Suppressor macrophage treated with lipopolysaccharide for 4 hours (primary cell): Measurements from ENCODE around the gene OR6C68.
"Not testable (repeated sequence)": the region's sequence is repeated elsewhere in the genome, so short reads cannot be mapped to it uniquely, and the experiment has no call there.

Experiments
- DNase-seq: peaks from one replicate; pipeline ENCODE4 v3.0.0-alpha.2; 2020

OR6C68 gene

DNA sequence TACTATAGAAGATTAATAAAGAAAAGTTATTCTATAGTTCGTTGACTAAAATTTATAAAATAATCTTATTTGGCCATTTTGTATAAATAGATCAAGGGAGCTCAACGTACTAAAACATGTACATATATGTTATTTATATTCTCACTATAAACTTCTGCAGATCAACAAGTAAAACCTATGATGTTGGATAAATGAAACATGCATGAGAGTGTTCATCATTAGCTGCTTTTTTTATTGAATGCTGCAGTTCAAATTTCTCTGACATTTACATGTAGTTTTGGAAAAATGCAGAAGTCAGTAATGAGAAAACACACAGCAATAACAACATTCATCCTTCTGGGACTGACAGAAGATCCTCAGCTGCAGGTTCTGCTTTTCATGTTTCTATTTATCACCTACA lies at the start of gene OR6C68:
OR6C68 (plus strand) TSS at position 301 of the 400 bp plus-strand sequence; CDS start at position 301, 0 bp downstream.
- no peak for DNase-seq

DNA sequence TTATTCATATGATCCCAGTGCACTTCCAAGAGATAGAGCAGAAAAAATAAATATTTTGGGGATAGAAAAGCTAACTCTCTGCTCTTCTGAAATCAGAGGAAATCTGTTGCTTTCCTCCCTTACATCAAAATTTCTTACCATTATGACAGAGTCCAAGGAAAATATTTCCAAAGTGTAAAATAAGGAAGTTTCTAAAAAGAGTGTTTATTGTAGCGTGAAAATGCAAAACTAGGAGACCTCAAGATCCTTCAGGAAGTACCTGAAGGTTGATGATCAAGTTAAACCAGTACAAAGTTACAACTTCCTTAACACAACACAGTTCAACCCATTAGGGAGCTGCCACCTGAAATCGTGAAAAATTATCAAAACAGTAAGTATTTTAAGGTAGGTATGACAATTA lies 48.4 kb upstream of the OR6C68 start, which contains the start of gene OR6C2:
OR6C2 (plus strand) TSS at position 301 of the 400 bp plus-strand sequence. CDS start 8,138 bp downstream, outside the sequence.
- DNase-seq, result no peak

DNA sequence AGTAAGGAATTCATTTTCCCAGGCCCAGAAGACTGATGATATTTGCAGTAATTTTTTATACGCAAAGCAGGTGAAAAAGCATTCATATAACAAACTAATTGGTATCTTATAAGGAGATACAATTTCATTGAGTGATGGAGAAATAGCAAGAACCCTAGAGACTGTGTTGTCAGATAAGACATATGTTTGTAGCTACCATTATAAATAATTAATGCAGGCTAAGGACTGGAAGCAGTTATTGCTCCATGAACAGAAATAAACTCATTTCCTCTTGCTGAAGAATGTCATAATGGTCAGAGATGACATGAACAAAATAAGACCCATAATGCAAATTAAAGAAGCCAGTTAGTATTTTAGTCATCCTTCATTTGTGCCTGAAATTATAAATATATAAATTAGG lies 46.8 kb upstream of the OR6C68 start:
- DNase-seq, result no peak

DNA sequence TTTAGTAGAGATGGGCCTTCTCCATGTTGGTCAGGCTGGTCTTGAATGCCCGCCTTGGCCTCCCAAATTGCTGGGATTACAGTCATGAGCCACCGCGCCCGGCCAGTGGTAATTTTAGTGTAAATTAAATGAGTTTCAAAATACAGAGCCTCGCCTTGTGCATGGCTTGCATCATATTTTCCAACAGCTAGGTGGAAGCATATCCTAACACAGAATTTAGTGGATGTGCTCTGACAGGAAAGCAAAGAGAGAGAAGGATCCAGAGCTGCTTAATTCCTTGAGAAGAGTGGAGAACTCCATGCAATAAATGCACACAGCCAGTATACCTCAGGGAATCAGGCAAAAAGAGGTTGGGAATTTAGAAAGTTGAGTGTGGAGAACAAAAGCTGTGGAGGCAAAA lies 45.9 kb upstream of the OR6C68 start:
- DNase-seq, result no peak

DNA sequence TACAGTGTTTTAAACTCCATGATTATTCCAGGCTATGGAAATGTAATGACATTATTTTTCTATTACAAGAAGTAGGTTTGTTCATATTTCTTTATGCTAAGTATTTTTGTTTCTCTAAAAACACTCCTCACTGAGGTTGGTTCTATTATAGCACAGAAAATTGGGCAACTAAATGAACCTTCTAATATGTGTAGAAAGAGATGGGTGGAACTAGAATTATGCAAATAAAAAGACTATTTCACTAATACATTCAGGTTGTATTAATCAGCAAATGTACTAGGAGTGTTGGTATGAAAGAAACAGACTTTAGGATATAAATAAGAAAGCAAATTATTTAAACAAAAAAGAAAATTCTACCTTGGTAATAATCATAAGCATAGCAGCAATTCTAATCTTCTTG lies 43.4 kb upstream of the OR6C68 start:
- no peak for DNase-seq

DNA sequence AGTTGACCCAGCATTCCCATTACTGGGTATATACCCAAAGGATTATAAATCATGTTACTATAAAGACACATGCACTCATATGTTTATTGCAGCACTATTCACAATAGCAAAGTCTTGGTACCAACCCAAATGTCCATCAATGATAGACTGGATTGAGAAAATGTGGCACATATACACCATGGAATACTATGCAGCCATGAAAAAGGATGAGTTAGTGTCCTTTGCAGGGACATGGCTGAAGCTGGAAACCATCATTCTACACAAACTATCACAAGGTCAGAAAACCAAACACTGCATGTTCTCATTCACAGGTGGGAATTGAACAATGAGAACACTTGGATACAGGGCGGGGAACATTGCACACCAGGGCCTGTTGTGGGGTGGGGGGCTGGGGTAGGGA lies 27.3 kb upstream of the OR6C68 start:
- DNase-seq, result not testable (repeated sequence)

DNA sequence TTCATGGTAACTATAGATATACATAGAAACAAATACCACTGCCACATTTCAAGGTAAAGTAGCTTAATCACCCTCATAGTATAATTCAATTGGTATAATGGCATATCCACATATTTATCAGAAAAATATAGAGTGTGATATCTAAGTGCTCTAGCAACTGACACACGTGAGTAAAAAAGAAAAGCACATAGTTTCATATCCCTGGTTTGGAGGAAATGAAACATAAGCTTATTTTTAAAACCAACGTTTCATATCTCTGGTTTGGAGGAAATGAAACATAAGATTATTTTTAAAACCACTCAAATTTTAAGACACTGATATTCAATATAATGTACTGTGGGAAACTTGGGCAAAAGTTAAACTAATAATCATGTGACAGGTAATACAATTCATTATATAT lies 24.3 kb upstream of the OR6C68 start:
- DNase-seq, result peak; percentile 55

DNA sequence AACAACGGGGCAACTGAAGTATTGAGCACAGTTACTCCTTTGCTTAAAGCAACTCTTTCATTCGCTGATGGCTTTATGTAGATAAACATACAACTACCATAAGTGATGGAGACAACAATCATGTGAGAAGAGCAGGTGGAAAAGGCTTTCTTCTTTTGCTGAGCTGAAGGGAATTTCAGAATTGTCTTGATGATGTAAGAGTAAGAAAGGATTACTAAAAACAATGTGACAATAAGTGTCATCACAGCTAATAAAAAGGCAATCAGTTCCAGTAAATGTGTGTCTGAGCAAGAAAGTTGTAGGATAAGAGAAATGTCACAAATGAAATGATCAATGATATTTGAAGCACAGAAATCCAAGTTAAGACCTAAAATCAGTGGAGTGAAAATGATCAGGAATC lies 22.9 kb upstream of the OR6C68 start:
- DNase-seq, result peak; percentile 55

DNA sequence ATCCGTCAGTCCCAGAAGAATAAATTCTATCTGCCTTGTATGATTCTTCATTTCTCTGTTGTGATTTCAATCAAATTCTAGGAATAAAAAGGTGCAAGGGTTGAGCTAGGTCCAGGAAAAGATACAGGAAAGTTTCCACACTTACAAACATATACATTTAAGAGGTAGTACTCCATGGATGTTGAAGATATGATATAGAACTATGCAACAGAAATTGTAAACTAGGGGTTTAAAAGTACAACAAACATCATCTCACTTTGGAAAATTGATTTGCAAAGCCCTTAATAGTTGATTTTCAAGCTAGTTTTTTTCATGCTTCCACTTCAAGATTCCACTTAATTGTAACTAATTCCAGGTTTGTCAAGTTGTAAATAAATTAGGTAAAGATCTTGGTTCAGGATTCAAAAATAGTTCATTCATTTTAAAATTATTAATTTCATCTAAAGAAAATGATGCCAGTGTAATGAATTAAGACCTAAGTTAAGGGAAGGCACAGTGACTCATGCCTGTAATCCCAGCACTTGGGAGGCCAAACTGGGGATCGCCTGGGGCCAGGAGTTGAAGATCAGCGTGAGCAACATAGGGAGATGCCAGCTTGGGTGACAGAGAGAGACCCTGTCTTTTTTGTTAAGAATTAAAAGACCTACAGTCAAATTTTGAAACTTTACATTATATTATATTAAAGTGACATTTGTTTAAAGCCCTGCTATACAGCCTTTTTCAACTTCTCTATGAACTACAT lies 21.9 kb upstream of the OR6C68 start, which contains the start of gene OR6C70:
OR6C70 (minus strand) TSS at position 51 of the 742 bp plus-strand sequence; CDS start at position 51, 0 bp downstream.
- no peak for DNase-seq

DNA sequence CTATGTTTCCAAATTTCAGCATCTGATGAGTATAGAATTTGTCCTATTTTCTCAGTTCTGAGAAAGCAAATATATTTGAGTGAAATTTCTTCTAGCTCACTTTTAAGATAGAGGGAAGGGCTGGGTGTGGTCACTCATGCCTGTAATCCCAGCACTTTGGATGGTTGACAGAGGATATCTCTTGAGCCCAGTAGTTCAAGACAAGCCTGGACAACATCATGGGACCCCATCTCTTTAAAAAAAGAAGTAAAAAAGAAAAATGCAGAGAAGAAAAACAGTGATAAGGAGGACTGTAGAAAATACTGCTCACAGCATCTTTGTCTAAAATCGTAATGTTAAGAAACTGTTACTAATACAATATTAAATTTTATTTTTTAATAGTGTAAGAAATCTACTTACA lies 19.9 kb upstream of the OR6C68 start:
- DNase-seq, result no peak

DNA sequence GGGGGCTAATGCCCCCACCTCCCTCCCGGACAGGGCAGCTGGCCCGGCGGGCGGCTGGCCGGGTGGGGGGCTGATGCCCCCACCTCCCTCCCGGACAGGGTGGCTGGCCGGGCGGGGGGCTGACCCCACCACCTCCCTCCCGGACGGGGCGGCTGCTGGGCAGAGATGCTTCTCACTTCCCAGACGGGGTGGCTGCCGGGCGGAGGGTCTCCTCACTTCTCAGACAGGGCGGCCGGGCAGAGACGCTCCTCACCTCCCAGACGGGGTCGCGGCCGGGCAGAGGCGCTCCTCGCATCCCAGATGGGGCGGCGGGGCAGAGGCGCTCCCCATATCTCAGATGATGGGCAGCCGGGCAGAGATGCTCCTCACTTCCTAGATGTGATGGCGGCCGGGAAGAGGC lies 13.0 kb upstream of the OR6C68 start:
- not testable (repeated sequence) for DNase-seq

DNA sequence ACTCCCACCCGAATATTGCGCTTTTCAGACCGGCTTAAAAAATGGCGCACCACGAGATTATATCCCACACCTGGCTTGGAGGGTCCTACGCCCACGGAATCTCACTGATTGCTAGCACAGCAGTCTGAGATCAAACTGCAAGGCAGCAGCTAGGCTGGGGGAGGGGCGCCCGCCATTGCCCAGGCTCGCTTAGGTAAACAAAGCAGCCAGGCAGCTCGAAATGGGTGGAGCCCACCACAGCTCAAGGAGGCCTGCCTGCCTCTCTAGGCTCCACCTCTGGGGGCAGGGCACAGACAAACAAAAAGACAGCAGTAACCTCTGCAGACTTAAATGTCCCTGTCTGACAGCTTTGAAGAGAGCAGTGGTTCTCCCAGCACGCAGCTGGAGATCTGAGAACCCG lies 7.9 kb upstream of the OR6C68 start:
- not testable (repeated sequence) for DNase-seq

DNA sequence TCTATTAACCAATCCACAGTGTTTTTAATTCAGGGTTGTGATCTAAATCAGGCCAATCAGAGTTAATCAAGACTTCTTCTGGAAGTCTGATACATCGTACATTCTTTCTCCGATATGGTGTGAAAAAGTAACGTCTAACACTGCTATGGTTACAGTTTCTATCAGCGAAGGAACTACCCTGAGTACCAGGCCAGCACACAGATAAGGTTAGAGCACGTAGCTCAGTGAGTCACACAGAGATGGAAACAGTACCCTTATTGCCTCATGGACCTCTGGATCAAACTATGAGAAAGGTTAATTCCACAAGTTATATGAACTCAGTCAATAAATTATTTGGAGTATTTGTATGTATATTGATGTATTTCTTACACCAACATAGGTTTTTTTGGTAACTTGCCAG lies 3.3 kb downstream of the OR6C68 start:
- no peak for DNase-seq

DNA sequence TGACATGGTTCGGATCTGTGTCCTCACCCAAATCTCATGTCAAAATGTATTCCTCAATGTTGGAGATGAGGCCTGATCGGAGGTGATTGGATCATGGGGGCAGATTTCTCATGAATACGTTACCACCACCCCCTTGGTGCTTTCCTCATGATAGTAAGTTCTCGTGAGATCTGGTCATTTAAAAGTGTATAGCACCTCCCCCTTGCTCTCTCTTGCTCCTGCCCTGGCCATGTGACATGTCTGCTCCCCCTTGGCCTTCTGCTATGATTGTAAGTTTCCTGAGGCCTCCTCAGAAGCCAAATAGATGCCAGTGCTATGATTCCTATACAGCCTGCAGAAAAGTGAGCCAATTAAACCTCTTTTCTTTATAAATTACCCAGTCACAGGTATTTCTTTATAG lies 7.1 kb downstream of the OR6C68 start:
- no peak for DNase-seq

DNA sequence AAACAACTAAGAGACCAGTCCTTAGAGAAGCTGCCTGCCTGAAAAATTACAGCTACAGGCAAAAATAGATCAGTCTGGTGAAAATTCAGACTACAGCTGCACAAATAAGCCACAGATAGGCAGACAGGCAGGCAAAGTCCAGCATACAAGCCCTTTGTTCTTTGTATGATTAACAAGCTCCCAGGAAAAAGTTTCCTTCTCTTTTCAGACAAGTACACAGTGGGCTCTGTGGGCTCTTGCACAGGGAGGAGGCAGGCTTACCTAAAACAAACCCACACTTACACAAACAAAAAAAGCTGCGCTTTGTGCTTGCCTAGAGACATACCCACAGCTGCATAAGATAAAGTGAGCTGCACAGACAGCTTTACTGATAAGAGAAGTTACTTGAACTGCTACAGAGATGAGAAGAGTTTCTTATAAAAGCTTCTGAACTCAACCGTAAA lies 7.7 kb downstream of the OR6C68 start:
- DNase-seq, result no peak

DNA sequence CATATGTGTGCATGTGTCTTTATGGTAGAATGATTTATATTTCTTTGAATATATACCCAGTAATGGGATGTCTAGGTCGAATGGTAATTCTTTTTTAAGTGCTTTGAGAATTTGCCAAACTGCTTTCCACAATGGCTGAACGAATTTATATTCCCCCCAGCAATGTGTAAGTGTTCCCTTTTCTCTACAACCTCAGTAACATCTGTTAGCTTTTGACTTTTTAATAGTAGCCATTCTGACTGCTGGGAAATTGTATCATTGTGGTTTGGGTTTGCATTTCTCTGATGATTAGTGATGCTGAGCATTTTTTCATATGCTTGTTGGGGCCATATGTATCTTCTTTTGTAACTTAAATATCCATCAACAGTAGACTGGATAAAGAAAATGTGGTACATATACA lies 9.4 kb downstream of the OR6C68 start:
- no peak for DNase-seq

DNA sequence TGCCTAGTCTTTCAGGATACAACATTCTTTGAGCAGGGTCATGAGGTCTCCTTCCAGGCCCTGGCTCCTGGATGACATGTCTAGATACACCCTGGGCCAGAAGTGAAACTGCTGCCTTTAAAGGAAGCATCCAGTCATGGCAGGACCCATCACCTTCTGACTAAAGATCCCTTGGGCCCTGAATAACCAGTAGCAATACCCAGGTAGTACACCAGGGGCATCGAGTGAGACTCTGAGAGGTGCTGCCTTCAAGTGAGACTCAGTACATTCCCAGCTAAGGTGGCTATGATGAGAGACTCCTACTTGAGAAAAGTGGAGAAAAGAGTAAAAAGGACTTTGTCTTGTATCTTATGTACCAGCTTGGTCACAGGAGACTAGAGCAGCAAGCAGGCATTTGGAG lies 23.5 kb downstream of the OR6C68 start:
- DNase-seq, result no peak

DNA sequence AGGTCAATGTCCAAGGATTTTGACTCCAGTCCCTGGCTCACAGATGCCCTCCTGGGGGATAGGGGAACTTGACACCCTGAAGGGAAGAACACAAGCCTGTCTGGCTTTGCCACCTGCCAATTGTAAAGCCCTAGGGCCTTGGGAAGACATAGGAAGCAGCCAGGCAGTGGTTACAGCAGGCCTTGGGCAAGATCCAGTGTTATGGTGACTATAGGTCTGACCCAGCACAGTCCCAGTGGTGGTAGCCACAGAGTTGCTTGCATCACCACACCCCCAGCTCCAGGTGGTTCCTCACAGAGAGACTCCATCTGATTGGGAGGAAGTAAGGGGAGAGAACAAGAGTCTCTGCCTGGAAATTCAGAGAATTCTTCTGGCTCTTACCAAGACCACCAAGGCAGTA lies 24.2 kb downstream of the OR6C68 start:
- no peak for DNase-seq
